Ecto neural progenitor cell (in vitro differentiated cells): ENCODE data around the gene MAN1A1.

Experiments
- DNase-seq: peaks from one replicate; pipeline ENCODE4 v3.0.0-alpha.2; 2018; ENCODE audit warnings: low spot score

MAN1A1 gene

DNA sequence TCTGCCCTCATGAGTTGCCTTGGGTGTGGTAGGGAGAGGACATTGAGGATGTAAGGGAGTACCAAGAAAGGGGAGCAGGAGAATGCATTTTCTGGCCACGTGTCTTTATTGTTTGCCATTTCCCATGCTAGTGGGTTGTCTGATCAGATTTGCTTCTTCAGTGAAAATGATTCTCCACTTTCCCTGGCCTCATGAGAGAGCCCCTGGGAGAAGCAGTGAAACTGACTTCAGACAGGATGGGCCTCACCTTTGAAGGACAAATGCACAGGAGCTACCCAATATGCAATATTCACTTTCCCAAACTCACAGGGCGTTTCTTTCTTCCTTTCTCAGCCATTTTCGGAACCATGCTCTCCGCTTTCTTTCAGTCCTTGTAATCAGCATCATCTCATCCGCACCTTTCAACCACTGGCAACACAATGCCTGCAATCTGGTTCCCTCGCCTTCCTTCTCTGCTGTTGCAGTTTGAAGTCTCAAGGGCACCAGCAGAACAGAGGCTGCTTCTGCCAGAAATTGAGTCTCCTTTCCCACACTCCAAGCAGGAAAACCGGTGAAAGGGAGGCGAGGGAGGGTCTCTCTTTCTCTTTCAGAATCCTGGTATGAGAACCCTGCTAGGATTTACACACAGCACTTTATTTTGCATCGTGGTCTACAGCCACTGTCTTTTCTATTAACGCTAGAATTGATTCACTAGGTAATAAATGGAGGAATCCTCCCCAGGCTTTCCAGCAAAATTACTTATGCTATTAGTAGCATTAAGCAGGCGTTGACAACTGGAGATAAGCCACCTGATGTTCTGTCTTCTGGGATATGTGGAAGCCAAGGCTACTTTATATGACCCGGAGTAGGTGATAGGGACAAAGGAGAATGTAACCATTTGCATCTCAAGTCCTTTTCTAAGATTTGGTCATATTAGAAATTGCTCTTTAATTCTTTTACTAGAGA lies 209.1 kb downstream of the MAN1A1 start:
- no peak for DNase-seq

DNA sequence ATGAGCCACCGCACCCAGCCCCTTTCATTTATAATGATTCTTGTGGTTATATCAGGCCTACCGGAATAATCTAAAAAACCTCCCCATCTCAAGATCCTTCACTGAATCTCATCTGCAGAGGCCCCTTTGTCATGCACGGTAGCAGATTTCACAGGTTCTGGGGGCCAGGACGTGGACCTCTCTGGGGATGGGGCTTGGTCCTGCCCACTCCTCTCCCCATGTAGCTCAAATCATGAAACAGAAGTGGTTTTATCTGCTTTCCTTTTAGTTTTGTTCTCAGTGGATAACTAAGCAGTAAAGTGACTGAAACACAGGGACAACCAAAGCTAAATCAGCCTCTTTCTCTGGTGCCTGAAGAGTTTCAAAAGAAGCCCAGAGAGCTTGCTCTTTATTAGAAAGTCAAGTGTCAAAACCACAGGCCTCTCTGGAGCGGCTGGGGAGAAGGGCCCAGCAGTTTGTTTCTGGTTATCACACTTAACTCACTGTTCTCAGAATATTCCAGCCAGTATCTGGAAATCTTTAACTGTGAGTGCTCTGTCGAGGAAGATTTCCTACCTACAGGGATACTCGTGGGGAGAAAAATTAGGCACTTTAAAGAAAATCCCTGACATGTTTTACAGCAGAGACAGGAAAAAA lies 210.5 kb downstream of the MAN1A1 start:
- no peak for DNase-seq

DNA sequence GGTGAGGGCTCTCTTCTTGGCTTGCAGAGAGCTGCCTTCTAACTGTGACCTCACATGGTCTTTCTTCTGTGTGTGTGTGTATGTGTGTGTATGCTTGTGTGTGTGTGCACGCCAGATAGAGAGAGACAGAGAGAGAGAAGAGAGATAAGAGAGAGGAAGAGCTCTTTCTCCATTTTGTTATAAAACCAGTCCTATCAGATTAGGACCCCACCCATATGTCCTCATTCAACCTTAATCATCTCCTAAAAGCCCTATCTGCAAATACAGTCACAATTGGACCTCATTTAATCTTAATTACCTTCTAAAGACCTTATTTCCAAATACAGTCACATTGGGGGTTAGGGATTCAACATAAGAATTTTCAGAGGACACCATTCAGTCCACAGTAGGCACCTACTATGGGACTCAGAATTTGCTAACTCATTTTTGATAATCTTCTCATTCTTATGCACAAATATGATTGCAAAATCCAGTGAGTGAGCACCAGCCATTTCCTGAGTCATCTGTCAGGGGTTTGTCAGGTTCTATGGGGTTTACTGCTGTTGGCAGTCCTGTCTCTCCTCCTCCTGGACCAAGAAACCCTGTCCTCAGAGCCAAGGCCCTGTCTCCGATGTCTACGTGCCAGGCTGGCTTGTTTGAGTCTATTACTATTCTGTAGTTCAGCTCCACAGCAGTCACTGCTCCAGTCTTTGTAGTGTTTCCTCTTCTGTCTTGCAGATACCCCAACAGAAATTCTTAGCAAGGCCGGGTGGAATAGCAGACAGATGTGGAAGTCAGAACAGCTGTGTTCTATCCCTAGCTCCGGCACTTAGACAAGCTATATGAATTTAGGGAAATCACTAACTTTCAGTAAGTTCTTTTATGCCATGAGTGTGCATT lies 212.1 kb downstream of the MAN1A1 start:
- DNase-seq: no peak

DNA sequence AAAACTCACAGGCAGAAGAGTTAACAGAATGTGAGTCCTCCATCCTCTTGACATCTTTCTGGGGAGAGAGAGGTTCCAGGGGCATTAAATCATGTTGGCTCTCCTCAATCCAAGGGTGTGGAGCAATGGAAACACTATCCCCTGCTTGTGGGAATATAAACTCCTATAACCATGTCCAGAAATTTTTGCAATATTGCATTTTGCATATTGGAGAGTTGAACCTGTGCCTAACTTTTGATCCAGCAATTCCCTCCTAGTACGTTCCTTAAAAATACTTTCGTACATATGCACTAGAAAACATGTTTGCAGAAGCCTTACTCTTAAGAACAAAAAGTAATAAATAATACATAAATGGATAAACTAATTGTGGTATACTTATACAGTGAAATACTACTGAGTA lies 214.8 kb downstream of the MAN1A1 start:
- no peak for DNase-seq

DNA sequence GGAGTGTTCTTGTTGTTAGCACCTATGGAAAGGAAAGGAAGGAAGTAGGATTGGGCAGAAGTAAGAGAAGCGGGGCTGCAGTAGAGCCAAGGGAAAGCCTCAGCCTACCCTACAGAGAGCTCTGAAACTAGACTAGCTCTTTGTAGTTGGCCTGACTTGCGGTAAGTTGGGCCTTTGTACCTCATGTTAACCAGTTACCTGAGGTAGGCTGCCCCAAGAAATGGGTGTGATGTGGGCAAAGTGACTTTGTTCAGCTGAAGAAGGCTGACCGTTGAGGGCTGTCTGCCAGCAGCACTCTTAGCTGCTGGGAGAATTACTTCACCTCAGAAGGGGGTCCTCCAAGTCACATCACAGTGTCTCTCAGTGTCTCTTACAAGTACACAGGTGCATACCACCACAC lies 216.2 kb downstream of the MAN1A1 start:
- DNase-seq: no peak

DNA sequence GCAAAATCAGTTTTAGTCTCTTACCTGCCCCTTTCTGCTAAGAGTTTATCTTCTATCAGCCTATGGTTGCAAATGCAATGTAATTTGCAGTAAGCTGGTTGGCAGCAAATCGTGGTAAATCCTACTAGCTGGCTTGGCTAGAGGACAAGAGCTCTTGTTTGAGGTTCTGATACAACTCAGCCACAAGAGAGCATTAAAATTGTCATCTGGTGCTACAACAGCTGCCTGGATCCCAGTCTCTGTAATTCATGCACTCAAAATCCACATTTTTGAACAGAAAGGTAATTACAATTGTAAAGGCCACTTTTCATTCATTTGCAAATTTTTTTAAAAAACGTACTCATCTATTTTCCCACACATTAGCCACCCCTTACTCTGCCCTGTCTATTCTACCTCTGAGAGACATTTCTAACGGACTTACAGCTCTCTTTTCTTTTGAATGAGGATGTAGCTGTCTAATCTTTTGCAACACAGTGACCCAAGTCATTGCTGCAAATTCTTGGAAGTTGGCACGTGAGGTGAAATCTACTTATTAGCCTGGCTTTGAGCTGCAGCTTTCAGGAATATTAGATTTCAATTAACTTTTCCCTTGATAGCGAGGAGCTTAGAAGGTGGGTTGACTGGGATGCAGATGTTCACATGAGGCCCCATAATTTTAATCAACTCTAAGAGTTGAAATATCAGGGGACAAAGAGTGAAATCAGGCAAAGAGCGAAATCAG lies 217.1 kb downstream of the MAN1A1 start:
- DNase-seq: no peak

DNA sequence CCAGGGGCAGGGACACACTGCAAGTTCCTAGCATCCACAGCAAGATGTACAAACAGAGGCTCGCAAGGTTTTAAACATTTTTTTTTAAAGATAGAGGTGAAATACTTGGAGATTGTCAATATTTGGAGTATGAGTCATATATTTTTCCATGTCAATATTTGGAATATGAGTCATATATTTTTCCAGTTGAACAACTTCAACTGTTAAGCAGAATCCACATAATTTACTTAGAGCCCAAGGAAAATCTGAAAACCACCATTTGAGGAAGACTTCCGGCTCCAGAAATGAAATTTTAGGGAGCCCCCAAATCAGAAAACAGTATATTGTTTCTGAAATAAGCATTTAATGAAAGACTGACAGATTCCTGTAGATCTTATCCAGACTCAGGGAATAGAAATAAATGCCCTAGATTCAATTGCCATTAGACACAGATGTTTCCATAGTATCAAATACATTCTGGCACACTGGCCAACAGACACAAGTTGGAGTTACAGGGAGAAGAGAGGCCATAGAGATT lies 219.5 kb downstream of the MAN1A1 start:
- DNase-seq: no peak

DNA sequence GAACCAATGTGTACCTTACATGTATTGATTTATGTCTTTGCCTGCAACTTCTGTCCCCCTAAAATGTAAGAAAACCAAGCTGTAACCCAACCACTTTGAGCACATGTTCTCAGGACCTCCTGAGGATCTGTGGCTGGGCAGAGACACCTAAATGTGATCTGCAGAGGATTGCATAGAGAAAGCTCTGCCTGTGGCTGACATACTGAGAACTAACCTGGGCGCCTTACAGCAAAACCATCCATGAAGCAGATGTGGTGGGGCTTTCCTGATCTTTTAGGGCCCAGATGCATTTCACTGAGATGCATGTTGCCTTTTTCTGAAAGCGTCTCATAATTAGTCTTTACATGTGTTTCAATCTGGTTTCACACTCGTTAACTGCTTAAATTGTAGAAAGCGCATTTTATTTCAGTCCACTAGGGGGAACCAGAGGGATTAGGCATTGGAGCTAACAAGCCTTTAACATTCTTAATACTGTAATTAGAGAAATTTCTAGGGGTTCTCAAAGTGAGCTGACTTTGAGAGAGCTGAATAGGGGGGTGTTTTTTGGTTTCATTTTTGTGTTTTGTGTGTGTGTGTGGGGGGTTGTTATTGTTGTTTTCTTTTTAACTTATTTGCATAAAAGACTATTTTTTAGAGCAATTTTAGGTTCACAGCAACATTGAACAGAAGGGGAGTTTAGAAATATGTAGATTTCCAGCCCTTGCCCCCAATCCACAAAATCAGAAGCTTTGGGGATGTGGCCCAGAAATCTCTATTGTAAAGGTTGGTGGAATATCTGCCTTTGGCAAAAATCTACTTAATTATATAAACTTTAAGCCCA lies 220.2 kb downstream of the MAN1A1 start:
- no peak for DNase-seq

DNA sequence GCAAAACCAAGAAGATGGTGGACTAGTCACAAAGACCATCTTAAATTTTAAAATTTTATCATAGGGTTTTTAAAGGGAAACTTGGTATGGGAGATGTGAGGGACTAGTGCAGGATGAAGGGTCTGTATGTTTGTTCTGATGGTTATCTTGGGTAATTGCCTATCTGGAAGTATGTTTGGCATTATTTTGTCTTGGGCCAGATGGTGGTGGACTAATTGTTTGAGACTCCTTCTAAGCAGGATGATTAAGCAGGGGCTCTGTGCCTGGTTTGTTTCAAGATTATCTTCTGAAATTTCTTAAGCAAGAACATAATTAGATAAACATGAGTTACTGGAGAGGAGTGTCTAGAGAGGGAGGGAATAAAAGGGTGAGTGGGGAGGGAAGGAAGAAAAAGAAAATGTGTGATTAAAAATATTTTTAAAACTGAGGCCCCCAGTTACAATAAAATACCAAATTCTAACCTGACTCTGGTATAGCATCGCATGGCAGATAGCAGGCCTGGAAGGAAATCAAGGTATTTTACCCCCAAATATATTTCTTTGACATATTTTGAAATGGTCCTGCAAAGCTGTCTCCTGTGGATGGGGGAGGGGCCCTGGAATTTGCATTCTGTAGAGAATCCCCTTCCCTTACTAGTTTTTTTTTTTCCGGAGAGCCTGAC lies 221.2 kb downstream of the MAN1A1 start:
- no peak for DNase-seq

DNA sequence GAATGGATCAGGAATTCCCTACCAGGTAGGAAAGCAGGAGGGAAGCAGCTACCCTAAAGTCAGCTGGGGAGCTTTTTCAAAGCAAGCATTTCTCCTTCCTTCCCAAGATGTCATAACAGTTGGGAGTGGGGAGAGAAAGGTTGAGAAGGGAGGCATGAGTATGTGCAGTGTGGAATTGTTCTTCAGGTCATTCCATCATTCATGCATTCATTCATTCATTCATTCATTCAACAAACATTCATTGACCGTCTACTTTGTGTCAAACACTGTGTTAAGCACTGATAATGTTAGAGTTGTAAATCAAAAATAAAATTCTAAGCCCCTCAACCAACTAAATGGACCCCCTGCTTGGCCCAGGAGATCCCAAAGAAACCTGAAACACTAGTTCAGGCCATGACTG lies 221.9 kb downstream of the MAN1A1 start:
- DNase-seq: no peak
